Measurements from ENCODE around the gene ESPN.
A peak's percentile ranks its signal among the peaks of the same experiment; 100 is the strongest.
"Not testable (repeated sequence)": the region's sequence is repeated elsewhere in the genome, so short reads cannot be mapped to it uniquely, and the experiment has no call there.

The ESPN gene

GRCh38 chr1:6493834-6494223, 69.3 kb downstream of the ESPN start:
- H3K36me3 ChIP-seq (ENCODE audit: insufficient read depth, low read length); H3K9ac ChIP-seq (ENCODE audit: low read depth, low read length); H3K9me3 ChIP-seq (replicated peaks; ENCODE audit: low read length); H3K4me2 ChIP-seq (ENCODE audit: low read length); H3K27me3 ChIP-seq (ENCODE audit: control insufficient read depth, insufficient read depth, low read length); H3K4me3 ChIP-seq (ENCODE audit: low read length): not testable (repeated sequence)
- peaks cover 40% of the 10 kb centered on the region for H3K4me1 ChIP-seq (ENCODE audit: control insufficient read depth, insufficient read depth, low read length)

GRCh38 chr1:6494627-6495026, 70.1 kb downstream of the ESPN start:
- Histone ChIP-seq H3K27me3 (ENCODE audit: control insufficient read depth, insufficient read depth, low read length) (no peaks in the 10 kb centered on the region), H3K36me3 (ENCODE audit: insufficient read depth, low read length) (no peaks in the 10 kb centered on the region), H3K9me3 (replicated peaks; ENCODE audit: low read length) (no peaks in the 10 kb centered on the region), H3K4me2 (ENCODE audit: low read length) (no peak overlapping the region), H3K4me3 (ENCODE audit: low read length) (no peak overlapping the region), H3K9ac (ENCODE audit: low read depth, low read length) (no peak overlapping the region), H3K4me1 (ENCODE audit: control insufficient read depth, insufficient read depth, low read length) (peaks cover 45% of the 10 kb centered on the region)

GRCh38 chr1:6495041-6495441, 70.5 kb downstream of the ESPN start:
- Histone ChIP-seq H3K27me3 (ENCODE audit: control insufficient read depth, insufficient read depth, low read length) (no peaks in the 10 kb centered on the region), H3K4me1 (ENCODE audit: control insufficient read depth, insufficient read depth, low read length) (peaks cover 45% of the 10 kb centered on the region), H3K36me3 (ENCODE audit: insufficient read depth, low read length) (no peaks in the 10 kb centered on the region), H3K9ac (ENCODE audit: low read depth, low read length) (no peak overlapping the region), H3K4me3 (ENCODE audit: low read length) (no peak overlapping the region), H3K4me2 (ENCODE audit: low read length) (no peak overlapping the region), H3K9me3 (replicated peaks; ENCODE audit: low read length) (no peaks in the 10 kb centered on the region)

- H3K9me3 ChIP-seq (replicated peaks; ENCODE audit: low read length) = no peaks in the 10 kb centered on the region
- no peaks in the 10 kb centered on the region for H3K36me3 ChIP-seq (ENCODE audit: insufficient read depth, low read length)
- H3K4me1 ChIP-seq (ENCODE audit: control insufficient read depth, insufficient read depth, low read length) = peaks cover 48% of the 10 kb centered on the region
- peak overlapping the region; percentile 84 for H3K4me2 ChIP-seq (ENCODE audit: low read length)
- no peaks in the 10 kb centered on the region for H3K27me3 ChIP-seq (ENCODE audit: control insufficient read depth, insufficient read depth, low read length)
- H3K4me3 ChIP-seq (ENCODE audit: low read length) = no peak overlapping the region
- no peak overlapping the region for H3K9ac ChIP-seq (ENCODE audit: low read depth, low read length)
These were observed 71.2 kb downstream of the ESPN start for GRCh38 chr1:6495540-6496364.

GRCh38 chr1:6496365-6496721, 71.8 kb downstream of the ESPN start:
- Histone ChIP-seq H3K9me3 (replicated peaks; ENCODE audit: low read length) (no peaks in the 10 kb centered on the region), H3K4me3 (ENCODE audit: low read length) (peak overlapping the region; percentile 60), H3K9ac (ENCODE audit: low read depth, low read length) (peak overlapping the region; percentile 41), H3K27me3 (ENCODE audit: control insufficient read depth, insufficient read depth, low read length) (no peaks in the 10 kb centered on the region), H3K4me2 (ENCODE audit: low read length) (peak overlapping the region; percentile 84), H3K36me3 (ENCODE audit: insufficient read depth, low read length) (no peaks in the 10 kb centered on the region), H3K4me1 (ENCODE audit: control insufficient read depth, insufficient read depth, low read length) (peaks cover 50% of the 10 kb centered on the region)

- H3K9ac ChIP-seq (ENCODE audit: low read depth, low read length) = peak overlapping the region; percentile 41
- H3K9me3 ChIP-seq (replicated peaks; ENCODE audit: low read length) = no peaks in the 10 kb centered on the region
- peaks cover 50% of the 10 kb centered on the region for H3K4me1 ChIP-seq (ENCODE audit: control insufficient read depth, insufficient read depth, low read length)
- H3K36me3 ChIP-seq (ENCODE audit: insufficient read depth, low read length) = no peaks in the 10 kb centered on the region
- peak overlapping the region; percentile 60 for H3K4me3 ChIP-seq (ENCODE audit: low read length)
- H3K27me3 ChIP-seq (ENCODE audit: control insufficient read depth, insufficient read depth, low read length) = no peaks in the 10 kb centered on the region
- H3K4me2 ChIP-seq (ENCODE audit: low read length) = peak overlapping the region; percentile 84
These were observed 72.3 kb downstream of the ESPN start for GRCh38 chr1:6496890-6497214.

- Histone ChIP-seq H3K4me1 (ENCODE audit: control insufficient read depth, insufficient read depth, low read length) (peaks cover 50% of the 10 kb centered on the region), H3K4me2 (ENCODE audit: low read length) (peak overlapping the region; percentile 96), H3K4me3 (ENCODE audit: low read length) (peak overlapping the region; percentile 76), H3K9me3 (replicated peaks; ENCODE audit: low read length) (no peaks in the 10 kb centered on the region), H3K27me3 (ENCODE audit: control insufficient read depth, insufficient read depth, low read length) (no peaks in the 10 kb centered on the region), H3K9ac (ENCODE audit: low read depth, low read length) (peak overlapping the region; percentile 41), H3K36me3 (ENCODE audit: insufficient read depth, low read length) (no peaks in the 10 kb centered on the region)
These were observed 72.8 kb downstream of the ESPN start for GRCh38 chr1:6497215-6497866.

- no peaks in the 10 kb centered on the region for H3K36me3 ChIP-seq (ENCODE audit: insufficient read depth, low read length)
- no peaks in the 10 kb centered on the region for H3K9me3 ChIP-seq (replicated peaks; ENCODE audit: low read length)
- H3K4me2 ChIP-seq (ENCODE audit: low read length) = peak overlapping the region; percentile 96
- H3K4me3 ChIP-seq (ENCODE audit: low read length) = peak overlapping the region; percentile 76
- H3K9ac ChIP-seq (ENCODE audit: low read depth, low read length) = no peak overlapping the region
- no peaks in the 10 kb centered on the region for H3K27me3 ChIP-seq (ENCODE audit: control insufficient read depth, insufficient read depth, low read length)
- peaks cover 54% of the 10 kb centered on the region for H3K4me1 ChIP-seq (ENCODE audit: control insufficient read depth, insufficient read depth, low read length)
These were observed 73.4 kb downstream of the ESPN start for GRCh38 chr1:6497867-6498575.

GRCh38 chr1:6498576-6499111, 74.1 kb downstream of the ESPN start:
- H3K4me1 ChIP-seq (ENCODE audit: control insufficient read depth, insufficient read depth, low read length) = peaks cover 54% of the 10 kb centered on the region
- H3K4me3 ChIP-seq (ENCODE audit: low read length) = no peak overlapping the region
- H3K9me3 ChIP-seq (replicated peaks; ENCODE audit: low read length) = no peaks in the 10 kb centered on the region
- no peaks in the 10 kb centered on the region for H3K27me3 ChIP-seq (ENCODE audit: control insufficient read depth, insufficient read depth, low read length)
- no peak overlapping the region for H3K9ac ChIP-seq (ENCODE audit: low read depth, low read length)
- H3K4me2 ChIP-seq (ENCODE audit: low read length) = no peak overlapping the region
- no peaks in the 10 kb centered on the region for H3K36me3 ChIP-seq (ENCODE audit: insufficient read depth, low read length)

GRCh38 chr1:6499296-6499695, 74.7 kb downstream of the ESPN start:
- no peaks in the 10 kb centered on the region for H3K27me3 ChIP-seq (ENCODE audit: control insufficient read depth, insufficient read depth, low read length)

GRCh38 chr1:6500544-6501278, 76.1 kb downstream of the ESPN start:
- H3K9me3 ChIP-seq (replicated peaks; ENCODE audit: low read length) = no peaks in the 10 kb centered on the region
- no peak overlapping the region for H3K4me3 ChIP-seq (ENCODE audit: low read length)
- no peak overlapping the region for H3K9ac ChIP-seq (ENCODE audit: low read depth, low read length)
- peaks cover 50% of the 10 kb centered on the region for H3K4me1 ChIP-seq (ENCODE audit: control insufficient read depth, insufficient read depth, low read length)
- H3K4me2 ChIP-seq (ENCODE audit: low read length) = peak overlapping the region; percentile 22
- H3K27me3 ChIP-seq (ENCODE audit: control insufficient read depth, insufficient read depth, low read length) = no peaks in the 10 kb centered on the region
- no peaks in the 10 kb centered on the region for H3K36me3 ChIP-seq (ENCODE audit: insufficient read depth, low read length)

More at GRCh38 chr1:6499296-6499695, 74.7 kb downstream of the ESPN start:
- H3K4me1 ChIP-seq (ENCODE audit: control insufficient read depth, insufficient read depth, low read length) = peaks cover 54% of the 10 kb centered on the region
- no peaks in the 10 kb centered on the region for H3K9me3 ChIP-seq (replicated peaks; ENCODE audit: low read length)
- peak overlapping the region; percentile 9 for H3K4me2 ChIP-seq (ENCODE audit: low read length)
- H3K9ac ChIP-seq (ENCODE audit: low read depth, low read length) = no peak overlapping the region
- H3K36me3 ChIP-seq (ENCODE audit: insufficient read depth, low read length) = no peaks in the 10 kb centered on the region
- no peak overlapping the region for H3K4me3 ChIP-seq (ENCODE audit: low read length)

Measured in skeletal muscle satellite cell (primary cell).